ENCODE results near the gene DZIP3.
A peak's percentile ranks its signal among the peaks of the same experiment; 100 is the strongest.
"Not testable (repeated sequence)": the region's sequence is repeated elsewhere in the genome, so short reads cannot be mapped to it uniquely, and the experiment has no call there.

The DZIP3 gene

DNA sequence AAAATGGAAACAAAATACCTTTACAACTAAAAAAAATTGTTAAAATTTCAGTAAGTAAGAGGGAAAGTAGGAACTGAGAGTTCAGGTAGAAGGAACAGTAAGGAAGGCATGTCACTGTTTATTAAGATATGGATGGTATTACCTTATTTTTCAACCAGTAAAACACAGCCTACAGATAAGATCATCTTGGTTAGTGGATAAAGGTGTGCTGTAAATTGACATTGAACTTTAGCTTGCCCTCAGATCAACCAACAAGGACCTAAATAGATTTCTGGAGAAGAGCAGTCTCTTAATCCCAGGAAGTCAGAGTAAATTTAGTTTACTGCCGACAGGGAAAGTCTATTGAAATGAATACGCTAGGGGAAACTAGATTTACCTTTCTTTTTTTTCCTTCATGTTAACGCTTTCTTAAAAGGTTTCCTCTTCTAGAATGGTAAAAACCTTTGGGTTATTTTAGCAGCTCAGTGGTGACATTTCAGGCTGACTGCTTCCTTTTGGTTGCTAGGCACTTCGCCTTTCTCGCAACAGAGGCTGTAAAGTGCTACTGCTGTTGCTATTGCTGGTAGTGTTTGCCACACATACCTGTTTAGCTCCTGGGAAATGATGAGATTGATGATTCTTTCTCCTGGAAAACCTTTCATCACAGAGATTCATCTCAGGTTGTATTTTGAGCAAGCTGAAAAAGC lies 12.9 kb downstream of the DZIP3 start:
- DNase-seq = no peak

DNA sequence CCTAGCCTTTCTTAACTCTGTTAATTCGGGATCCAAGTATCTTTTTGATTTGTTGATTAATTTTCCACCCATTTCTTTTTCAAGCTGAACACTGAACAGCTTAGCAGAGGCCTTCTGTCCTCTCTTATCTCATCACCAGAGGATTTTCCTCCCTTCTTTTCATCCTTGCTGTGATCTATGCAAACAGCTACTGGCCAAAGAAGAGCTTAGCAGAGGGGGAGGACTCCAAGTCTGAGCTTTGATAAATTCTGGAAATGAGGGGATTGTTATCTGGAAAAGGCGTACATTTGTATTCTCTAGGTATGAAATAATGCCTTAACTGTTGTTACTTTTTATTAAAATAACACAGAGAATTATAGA lies 13.4 kb downstream of the DZIP3 start:
- no peak for DNase-seq

DNA sequence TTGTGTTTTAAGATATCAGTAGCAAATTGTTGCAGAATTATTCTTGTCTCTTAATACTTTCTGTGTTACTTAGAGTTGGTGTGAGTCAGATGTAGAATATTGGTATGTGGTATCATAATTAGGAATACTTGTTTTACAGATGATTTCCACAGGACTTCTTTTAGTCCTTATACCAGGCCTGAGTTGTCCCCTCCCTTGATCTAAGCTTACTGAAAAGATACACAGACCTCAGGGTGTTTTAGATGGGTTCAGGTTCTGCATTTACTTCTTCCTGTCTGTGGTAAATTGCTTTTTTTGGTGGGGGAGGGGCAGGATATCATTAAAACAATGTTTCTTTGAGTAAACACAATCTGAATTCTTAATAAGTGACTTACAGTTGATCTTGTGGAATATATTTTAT lies 14.2 kb downstream of the DZIP3 start:
- DNase-seq = no peak

GRCh38 chr3:108605028-108605427 lies 15.5 kb downstream of the DZIP3 start:
- DNase-seq = no peak

DNA sequence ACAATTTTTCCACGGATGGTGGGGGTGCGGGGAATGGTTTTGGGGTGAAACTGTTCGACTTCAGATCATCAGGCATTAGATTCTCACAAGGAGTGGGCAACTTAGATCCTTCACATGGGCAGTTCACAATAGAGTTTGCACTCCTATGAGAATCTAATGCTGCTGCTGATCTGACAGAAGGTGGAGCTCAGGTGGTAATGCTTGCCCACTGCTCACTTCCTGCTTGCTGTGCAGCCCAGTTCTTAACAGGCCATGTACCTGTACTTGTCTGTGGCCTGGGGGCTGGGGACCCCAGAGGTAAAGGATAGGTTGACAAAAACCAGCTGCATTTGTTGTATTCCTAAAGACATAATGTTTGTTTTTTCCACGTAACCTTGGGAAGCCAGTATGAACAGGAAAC lies 16.0 kb downstream of the DZIP3 start:
- DNase-seq = no peak

DNA sequence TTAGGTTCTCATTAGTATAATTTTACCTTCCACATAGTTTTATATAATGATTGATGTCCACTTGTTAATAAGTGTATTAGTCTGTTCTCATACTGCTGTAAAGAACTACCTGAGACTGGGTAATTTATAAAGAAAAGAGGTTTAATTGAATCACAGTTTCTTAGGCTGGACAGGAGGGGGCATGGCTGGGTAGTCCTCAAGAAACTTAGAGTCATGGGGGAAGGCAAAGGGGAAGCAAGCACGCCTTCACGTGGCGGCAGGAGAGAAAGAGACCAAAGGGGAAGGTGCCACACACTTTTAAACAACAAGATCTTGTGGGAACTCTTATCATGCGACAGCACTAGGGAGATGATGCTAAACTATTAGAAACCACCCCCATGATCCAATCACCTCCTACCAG lies 19.2 kb downstream of the DZIP3 start:
- DNase-seq = no peak

- DNase-seq = no peak
Measured at GRCh38 chr3:108610651-108611050, 21.1 kb downstream of the DZIP3 start.

- DNase-seq = not testable (repeated sequence)
Measured at GRCh38 chr3:108616090-108616489, 26.6 kb downstream of the DZIP3 start.

DNA sequence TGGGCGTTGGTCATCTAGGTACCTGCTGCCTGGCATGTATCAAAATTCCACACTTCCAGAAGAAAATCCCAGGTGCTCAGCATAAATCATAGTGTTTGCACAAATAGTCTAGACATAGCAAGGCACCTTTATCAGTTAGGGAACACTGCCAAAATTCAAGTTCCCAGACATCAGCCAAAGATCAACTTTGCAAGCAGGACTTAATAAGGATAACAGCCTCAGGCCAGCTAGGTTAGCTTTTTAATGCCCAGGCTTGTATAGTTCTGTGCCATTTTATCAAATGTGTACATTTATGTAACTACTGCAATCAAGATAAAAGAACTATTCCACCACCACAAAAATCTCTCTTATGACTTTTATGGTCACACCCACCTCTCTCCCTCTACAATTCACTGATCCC lies 30.7 kb downstream of the DZIP3 start:
- no peak for DNase-seq

GRCh38 chr3:108623504-108623903 lies 34.0 kb downstream of the DZIP3 start:
- no peak for DNase-seq

GRCh38 chr3:108629974-108630373 lies 40.5 kb downstream of the DZIP3 start:
- no peak for DNase-seq

DNA sequence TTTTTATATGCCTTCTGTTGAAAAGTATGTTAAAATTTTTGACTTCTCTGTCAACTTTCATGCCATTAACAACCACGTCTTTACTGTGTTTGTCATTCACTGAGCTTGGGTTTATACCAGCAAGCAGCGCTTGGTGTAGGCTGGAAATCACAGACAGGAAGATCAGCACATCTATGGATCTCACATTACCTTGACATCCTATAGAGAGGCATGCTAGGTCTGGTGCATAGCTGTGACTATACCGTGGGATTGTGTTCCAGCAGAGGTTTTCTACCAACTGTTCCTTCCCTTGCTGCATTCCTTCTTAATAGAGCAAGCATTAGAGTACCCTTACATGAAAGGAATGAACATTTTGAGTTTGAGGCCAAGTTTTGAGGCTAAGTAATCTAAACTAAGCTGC lies 53.0 kb downstream of the DZIP3 start:
- no peak for DNase-seq

GRCh38 chr3:108645364-108645763 lies 55.8 kb downstream of the DZIP3 start:
- no peak for DNase-seq

DNA sequence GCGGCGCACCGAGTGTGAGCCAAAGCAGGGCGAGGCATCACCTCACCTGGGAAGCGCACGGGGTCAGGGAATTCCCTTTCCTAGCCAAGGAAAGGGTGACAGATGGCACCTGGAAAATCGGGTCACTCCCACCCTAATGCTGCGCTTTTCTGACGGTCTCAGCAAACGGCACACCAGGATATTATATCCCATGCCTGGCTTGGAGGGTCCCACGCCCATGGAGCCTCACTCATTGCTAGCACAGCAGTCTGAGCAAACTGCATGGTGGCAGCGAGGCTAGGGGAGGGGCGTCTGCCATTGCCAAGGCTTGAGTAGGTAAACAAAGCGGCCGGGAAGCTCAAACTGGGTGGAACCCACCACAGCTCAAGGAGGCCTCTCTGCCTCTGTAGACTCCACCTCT lies 66.1 kb downstream of the DZIP3 start:
- DNase-seq = not testable (repeated sequence)

- DNase-seq = no peak
Measured at GRCh38 chr3:108661699-108662098, 72.2 kb downstream of the DZIP3 start.

- DNase-seq = peak; percentile 28 to 80
Measured at GRCh38 chr3:108662142-108662738, 72.7 kb downstream of the DZIP3 start.

- no peak for DNase-seq
Measured at GRCh38 chr3:108664266-108664665, 74.7 kb downstream of the DZIP3 start.

- no peak for DNase-seq
Measured at GRCh38 chr3:108667312-108667711, 77.8 kb downstream of the DZIP3 start.

DNA sequence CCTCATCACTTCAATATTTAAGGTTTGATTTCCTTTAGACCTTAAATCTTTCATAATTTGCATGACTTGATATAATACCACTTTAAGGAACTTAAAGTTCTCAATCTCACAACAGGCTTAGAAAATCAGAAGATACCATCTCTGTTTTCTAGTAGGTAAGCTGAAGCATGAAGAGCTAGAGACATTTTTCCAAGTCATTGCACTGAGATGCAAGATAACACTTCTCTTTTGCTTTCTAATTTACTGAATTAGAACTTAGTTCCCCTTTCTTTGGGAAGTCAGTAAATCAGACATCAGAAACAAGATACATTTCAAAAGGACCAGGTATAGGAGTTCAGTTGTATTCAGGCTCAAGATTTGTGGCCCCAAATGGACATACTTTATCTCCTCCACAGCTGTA lies 79.7 kb downstream of the DZIP3 start:
- DNase-seq = no peak

- no peak for DNase-seq
Measured at GRCh38 chr3:108672701-108673100, 83.2 kb downstream of the DZIP3 start.

- DNase-seq = no peak
Measured at GRCh38 chr3:108673988-108674661, 84.6 kb downstream of the DZIP3 start.

GRCh38 chr3:108677811-108678210 lies 88.3 kb downstream of the DZIP3 start:
- no peak for DNase-seq

DNA sequence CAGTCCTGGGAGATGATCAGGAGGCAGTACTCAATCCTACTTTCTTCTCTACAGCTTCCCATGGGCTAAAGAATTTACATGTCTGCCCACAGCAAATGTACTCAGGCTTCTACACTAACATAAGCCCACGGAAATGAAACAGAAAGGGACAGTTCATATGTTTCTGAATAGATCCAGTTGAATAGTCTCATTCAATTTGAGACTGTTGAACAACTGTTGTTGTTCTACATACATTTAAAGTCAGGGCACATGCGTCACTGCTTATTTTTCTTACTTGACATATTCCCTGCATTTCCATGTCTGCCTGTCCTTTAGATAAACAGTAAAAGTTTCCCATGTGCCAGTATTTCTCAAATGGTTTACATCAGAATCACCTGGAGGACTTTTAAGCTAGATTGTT lies 102.8 kb downstream of the DZIP3 start:
- DNase-seq = not testable (repeated sequence)

DNA sequence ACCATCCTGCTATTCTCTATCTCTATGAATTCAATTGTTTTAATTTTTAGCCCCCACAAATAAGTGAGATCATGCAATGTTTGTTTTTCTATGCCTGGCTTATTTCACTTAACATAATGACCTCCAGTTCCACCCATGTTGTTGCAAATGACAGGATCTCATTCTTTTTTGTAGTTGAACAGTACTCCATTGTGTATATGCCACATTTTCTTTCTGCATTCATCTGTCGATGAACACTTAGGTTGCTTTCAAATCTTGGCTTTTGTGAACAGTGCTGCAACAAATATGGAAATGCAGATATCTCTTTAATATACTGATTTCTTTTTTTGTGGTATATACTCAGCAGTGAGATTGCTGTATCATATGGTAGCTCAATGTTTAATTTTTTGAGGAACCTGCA lies 108.9 kb downstream of the DZIP3 start:
- no peak for DNase-seq

- no peak for DNase-seq
Measured at GRCh38 chr3:108705045-108705444, 115.5 kb downstream of the DZIP3 start.

Data from SW 1271 (cell line).